ENCODE results near the gene DNAH14.

DNAH14 gene

GRCh38 chr1:225426395-225427234, 497.1 kb downstream of the DNAH14 start (continued):
- TF ChIP-seq PRDM10 (tag by site-specific recombination; IDR thresholded peaks at IDR 0.05) (no peak; the same call in 1 of the 2 replicates), ZNF175 (tag by site-specific recombination; IDR thresholded peaks at IDR 0.05) (no peak), ZNF146 (tag by site-specific recombination; IDR thresholded peaks at IDR 0.05) (no peak), RBAK (tag by site-specific recombination; IDR thresholded peaks at IDR 0.05) (no peak), ZNF311 (tag by site-specific recombination; IDR thresholded peaks at IDR 0.05; ENCODE audit: borderline replicate concordance) (no peak), KLF10 (tag by site-specific recombination; IDR thresholded peaks at IDR 0.05) (no peak), MEIS1 (CRISPR knock-in tag; IDR thresholded peaks at IDR 0.05; ENCODE audit: borderline replicate concordance) (no peak), ZBTB8A (tag by site-specific recombination; IDR thresholded peaks at IDR 0.05) (no peak), ZNF19 (tag by site-specific recombination; IDR thresholded peaks at IDR 0.05; ENCODE audit: low read depth) (no peak), ZNF112 (tag by site-specific recombination; IDR thresholded peaks at IDR 0.05) (no peak), HIC1 (tag by site-specific recombination; IDR thresholded peaks at IDR 0.05) (peak; percentile 99), SP2 (tag by site-specific recombination; IDR thresholded peaks at IDR 0.05) (no peak), ZNF10 (tag by site-specific recombination; IDR thresholded peaks at IDR 0.05) (peak; percentile 18; the same call in 1 of the 2 replicates), ZNF837 (tag by site-specific recombination; IDR thresholded peaks at IDR 0.05) (no peak), ZBTB1 (tag by site-specific recombination; IDR thresholded peaks at IDR 0.05) (no peak), ZBTB17 (tag by site-specific recombination; IDR thresholded peaks at IDR 0.05) (peak; percentile 93), ZNF692 (tag by site-specific recombination; IDR thresholded peaks at IDR 0.05) (peak; percentile 50; the same call in 1 of the 2 replicates), ZNF121 (tag by site-specific recombination; IDR thresholded peaks at IDR 0.05) (no peak), ZNF518A (tag by site-specific recombination; conservative IDR thresholded peaks at IDR 0.05; ENCODE audit: low read depth) (no peak), ZNF140 (tag by site-specific recombination; IDR thresholded peaks at IDR 0.05) (no peak), ZNF785 (tag by site-specific recombination; IDR thresholded peaks at IDR 0.05) (no peak), ZNF132 (tag by site-specific recombination; IDR thresholded peaks at IDR 0.05; ENCODE audit: borderline replicate concordance) (no peak), ZNF747 (tag by site-specific recombination; IDR thresholded peaks at IDR 0.05) (no peak), ZNF549 (tag by site-specific recombination; IDR thresholded peaks at IDR 0.05) (no peak), ZNF404 (tag by site-specific recombination; IDR thresholded peaks at IDR 0.05) (no peak), ZNF366 (tag by site-specific recombination; conservative IDR thresholded peaks at IDR 0.05) (peak; percentile 68), ZNF596 (tag by site-specific recombination; IDR thresholded peaks at IDR 0.05) (peak; percentile 16; the same call in 1 of the 2 replicates), ZNF623 (tag by site-specific recombination; IDR thresholded peaks at IDR 0.05) (no peak), ZIC2 (tag by site-specific recombination; IDR thresholded peaks at IDR 0.05) (peak; percentile 86)
